ENCODE results near the gene KRTCAP2. TPM values are rescaled to one million over a fixed set of nuclear protein-coding genes. Genes with fewer than 3 reads are reported as not detected.

KRTCAP2 gene
- total RNA-seq, 2 experiments from 2014 or later, result 124 to 125 TPM

DNA sequence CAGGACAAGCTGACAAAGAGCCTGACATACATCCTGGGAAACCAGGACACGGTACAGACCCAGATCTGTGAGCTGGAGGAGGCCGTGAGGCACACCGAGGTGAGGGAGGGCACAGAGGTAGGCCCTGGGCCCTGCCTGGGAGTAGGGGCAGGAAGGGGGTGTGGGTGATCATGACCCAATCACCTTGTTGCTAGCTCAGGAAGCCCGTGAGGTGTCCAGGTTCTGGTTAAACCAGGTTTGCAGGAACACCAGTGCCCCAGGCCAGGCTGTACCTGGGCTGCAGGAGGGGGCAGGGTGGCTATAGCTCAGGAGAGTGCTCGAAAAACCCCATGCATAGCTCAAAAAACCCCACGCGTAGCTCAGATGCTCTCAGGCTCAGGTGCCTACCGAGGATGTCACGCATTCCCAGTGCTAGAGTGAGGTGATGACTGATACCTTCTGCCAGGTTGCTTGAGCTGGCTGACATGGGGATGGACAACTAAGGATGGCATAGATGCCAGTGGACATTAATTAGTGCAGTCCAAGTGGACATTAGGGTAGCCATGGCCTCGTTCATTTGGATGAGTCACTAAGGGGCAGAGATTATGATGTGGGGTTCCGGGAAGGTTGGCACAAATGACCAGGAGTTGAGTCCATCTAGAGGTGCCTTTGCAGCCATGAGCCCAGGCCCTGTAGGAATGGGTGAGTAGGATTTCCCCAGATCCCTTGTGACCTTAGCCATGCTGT, 4.3 kb upstream of the KRTCAP2 start:
- intact Hi-C loops (cut with micrococcal nuclease), result loop anchor here (5.0 kb wide), 1 partner anchor 50 kb away; no protein-coding TSS in a partner anchor
- CTCF ChIA-PET, result interaction anchor here (0.7 to 8.7 kb wide), 17 partner anchors 9 to 93 kb away, joined by 3 to 175 read pairs (median 4); partner anchors contain the start of genes DPM3, SLC50A1 and THBS3
- H3K27me3 Mint-ChIP-seq, result no peaks in the 10 kb centered on the region

DNA sequence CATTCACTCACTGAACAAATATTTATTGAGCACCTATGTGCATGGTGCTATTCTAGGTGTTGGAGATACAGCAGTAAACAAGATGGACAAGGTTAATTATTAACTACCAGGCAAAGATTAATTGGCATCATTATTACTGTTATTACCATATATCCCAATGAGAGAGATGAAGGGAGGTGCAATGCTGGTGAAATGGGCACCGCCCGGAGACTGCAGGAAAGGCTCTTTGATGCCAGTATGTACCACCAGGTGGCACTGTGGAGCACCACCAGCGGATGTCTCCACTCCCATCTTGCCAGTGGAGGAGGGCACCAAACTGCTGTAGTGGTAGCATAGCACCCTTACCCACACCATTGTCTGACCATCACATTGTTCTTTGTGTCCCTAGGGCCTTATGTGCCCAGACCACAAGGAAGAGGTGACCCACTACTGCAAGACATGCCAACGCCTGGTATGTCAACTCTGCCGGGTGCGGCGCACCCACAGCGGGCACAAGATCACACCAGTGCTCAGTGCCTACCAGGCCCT, 3.5 kb upstream of the KRTCAP2 start:
- peak; percentile 50 for ATAC-seq
- Mint-ChIP-seq H3K27ac (no peak overlapping the region), H3K9me3 (no peaks in the 10 kb centered on the region), H3K4me3 (no peak overlapping the region), H3K36me3 (ENCODE audit: low read depth) (peaks cover 19% of the 10 kb centered on the region), H3K27me3 (no peaks in the 10 kb centered on the region), H3K4me1 (ENCODE audit: low read depth) (peaks cover 38% of the 10 kb centered on the region)
- ChIA-PET CTCF (interaction anchor here (0.7 to 13.3 kb wide), 18 partner anchors 9 to 90 kb away, joined by 3 to 312 read pairs (median 8); partner anchors contain the start of genes DPM3, MTX1, SLC50A1 and THBS3), POLR2A (interaction anchor here (1.0 to 6.9 kb wide), 2 partner anchors 10 to 17 kb away, joined by 4 to 57 read pairs; no protein-coding TSS in a partner anchor)
- peak; percentile 95 for TF ChIP-seq CTCF (IDR thresholded peaks at IDR 0.05)
- DNase-seq, result peak; percentile 93
- intact Hi-C loops (cut with micrococcal nuclease), result loop anchor here (5.0 kb wide), 1 partner anchor 51 kb away; no protein-coding TSS in a partner anchor

More for the DNA sequence above, 4.3 kb upstream of the KRTCAP2 start:
- POLR2A ChIA-PET, result interaction anchor here (1.0 to 6.9 kb wide), 3 partner anchors 9 to 68 kb away, joined by 4 to 57 read pairs (median 4); no protein-coding TSS in a partner anchor
- Mint-ChIP-seq H3K27ac (no peak overlapping the region), H3K36me3 (ENCODE audit: low read depth) (peaks cover 14% of the 10 kb centered on the region), H3K4me3 (no peak overlapping the region), H3K9me3 (no peaks in the 10 kb centered on the region), H3K4me1 (ENCODE audit: low read depth) (peaks cover 31% of the 10 kb centered on the region)
- ATAC-seq (no peak), DNase-seq (no peak)
- TF ChIP-seq CTCF (IDR thresholded peaks at IDR 0.05), result no peak

GRCh38 chr1:155175927-155176371, 2.8 kb upstream of the KRTCAP2 start:
- Mint-ChIP-seq H3K9me3 (no peaks in the 10 kb centered on the region), H3K27me3 (no peaks in the 10 kb centered on the region), H3K27ac (no peak overlapping the region), H3K36me3 (ENCODE audit: low read depth) (peaks cover 19% of the 10 kb centered on the region), H3K4me1 (ENCODE audit: low read depth) (peaks cover 43% of the 10 kb centered on the region), H3K4me3 (no peak overlapping the region)
- DNase-seq, result peak; percentile 66
- POLR2A ChIA-PET, result interaction anchor here (1.0 to 6.9 kb wide), 3 partner anchors 8 to 18 kb away, joined by 3 to 57 read pairs (median 6); no protein-coding TSS in a partner anchor
- intact Hi-C loops (cut with micrococcal nuclease), result loop anchor here (5.0 kb wide), 1 partner anchor 51 kb away; no protein-coding TSS in a partner anchor
- ATAC-seq, result no peak
- CTCF ChIA-PET, result interaction anchor here (1.3 to 13.3 kb wide), 14 partner anchors 8 to 85 kb away, joined by 3 to 312 read pairs (median 10); partner anchors contain the start of genes DPM3, MTX1, SLC50A1 and THBS3
- no peak for TF ChIP-seq CTCF (IDR thresholded peaks at IDR 0.05)

DNA sequence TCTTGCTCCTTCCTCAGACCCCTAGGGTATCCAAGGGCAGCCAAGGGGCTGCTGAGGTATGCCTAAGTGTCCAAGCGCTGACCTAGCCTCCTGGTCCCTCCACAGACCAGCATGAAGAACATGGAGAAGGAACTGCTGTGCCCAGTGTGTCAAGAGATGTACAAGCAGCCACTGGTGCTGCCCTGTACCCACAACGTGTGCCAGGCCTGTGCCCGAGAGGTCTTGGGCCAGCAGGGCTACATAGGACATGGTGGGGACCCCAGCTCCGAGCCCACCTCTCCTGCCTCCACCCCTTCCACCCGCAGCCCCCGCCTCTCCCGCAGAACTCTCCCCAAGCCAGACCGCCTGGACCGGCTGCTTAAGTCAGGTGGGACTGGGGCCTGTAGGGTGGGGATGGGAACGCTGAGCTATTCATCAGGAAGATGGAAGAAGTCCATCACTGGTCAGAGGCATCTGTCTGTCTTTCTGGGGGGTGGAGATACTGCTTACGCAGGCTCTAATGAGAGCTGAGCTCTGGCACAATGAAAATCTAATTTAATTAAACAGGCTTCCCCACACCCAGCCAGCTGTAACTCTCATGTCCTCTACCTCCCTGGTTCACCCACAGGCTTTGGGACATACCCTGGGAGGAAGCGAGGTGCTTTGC, 2.3 kb upstream of the KRTCAP2 start:
- Mint-ChIP-seq H3K36me3 (ENCODE audit: low read depth) (peaks cover 21% of the 10 kb centered on the region), H3K27me3 (no peaks in the 10 kb centered on the region), H3K4me3 (peak overlapping the region; percentile 96), H3K27ac (no peak overlapping the region), H3K9me3 (no peaks in the 10 kb centered on the region), H3K4me1 (ENCODE audit: low read depth) (peaks cover 43% of the 10 kb centered on the region)
- ChIA-PET CTCF (interaction anchor here (1.2 to 13.3 kb wide), 16 partner anchors 9 to 90 kb away, joined by 3 to 312 read pairs (median 10); partner anchors contain the start of genes DPM3, MTX1, SCAMP3 and SLC50A1), POLR2A (interaction anchor here (0.6 to 6.9 kb wide), 8 partner anchors 9 to 90 kb away, joined by 3 to 57 read pairs (median 6); no protein-coding TSS in a partner anchor)
- intact Hi-C loops (cut with micrococcal nuclease), result loop anchor here (5.0 kb wide), 1 partner anchor 52 kb away; no protein-coding TSS in a partner anchor
- TF ChIP-seq CTCF (IDR thresholded peaks at IDR 0.05), result no peak
- ATAC-seq, result no peak
- no peak for DNase-seq

All from activated CD8-positive, alpha-beta T cell treated with anti-CD3 and anti-CD28 coated beads for 36 hours (primary cell).